Raji (cell line): Measurements from ENCODE around the gene DUSP28.

Experiments used
- POLR2A ChIP-seq: IDR thresholded peaks from 2 replicates; pipeline ENCODE4 v1.6.1; 2011; ENCODE audit warnings: low read depth, low read length, control low read depth; ENCODE audit not compliant: insufficient read depth

Gene DUSP28

DNA sequence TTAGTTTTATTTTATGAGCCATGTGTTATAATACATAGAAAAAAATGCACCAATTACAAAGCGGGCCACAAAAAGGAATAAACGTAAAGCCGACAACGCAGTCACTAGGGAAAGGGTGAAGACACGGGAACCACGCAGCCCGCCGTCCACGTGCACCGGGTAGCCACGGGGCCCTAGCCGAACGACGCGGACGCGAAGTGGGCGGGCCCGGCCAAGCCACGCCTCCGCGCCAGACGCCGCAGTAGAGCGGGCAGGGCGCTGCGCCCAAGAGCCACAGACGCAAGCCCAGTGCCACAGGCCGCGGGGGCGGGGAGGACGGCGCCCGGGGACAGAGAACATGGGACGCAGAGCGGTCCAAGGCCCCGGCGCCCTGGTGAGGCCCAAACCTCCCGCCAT is at the start of gene DUSP28:
TSS of gene DUSP28 (plus strand) at position 274 of the 396 bp plus-strand sequence. CDS start 328 bp downstream, outside the sequence.
- peak; percentile 89 for TF ChIP-seq POLR2A

DNA sequence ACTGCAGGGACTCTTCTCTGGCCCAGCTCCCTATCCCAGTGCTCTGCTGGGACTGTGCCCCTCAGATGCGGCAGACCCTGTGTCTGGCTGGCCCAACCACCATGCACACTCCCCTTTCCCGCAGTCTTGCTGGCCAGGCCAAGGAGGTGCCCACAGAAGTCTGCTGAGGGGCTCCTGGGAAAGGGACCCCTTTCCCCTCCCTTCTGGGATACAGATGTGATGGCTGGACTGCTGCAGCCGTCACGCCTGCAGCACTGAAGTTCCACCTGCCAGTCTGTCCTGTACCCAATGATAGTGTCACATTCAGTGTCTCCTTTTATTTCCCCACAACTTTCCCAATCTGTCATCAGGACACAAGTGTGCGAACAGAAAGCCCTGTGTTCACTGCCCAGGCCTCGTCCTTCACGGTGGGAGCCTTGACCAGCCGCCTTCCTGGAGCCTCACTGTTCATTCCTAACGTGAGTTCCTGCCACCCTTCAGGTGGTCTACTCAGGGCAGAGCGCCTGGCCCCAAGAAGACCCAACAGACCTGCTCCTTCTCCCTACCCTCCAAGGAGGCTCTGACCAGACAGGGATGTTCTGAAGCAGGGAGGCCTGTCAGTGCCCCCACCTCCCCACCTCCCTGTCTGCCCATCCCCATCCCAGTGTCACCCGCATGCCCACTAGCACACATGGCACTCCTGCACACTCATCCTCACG is 49.5 kb upstream of the DUSP28 start:
- no peak for TF ChIP-seq POLR2A

DNA sequence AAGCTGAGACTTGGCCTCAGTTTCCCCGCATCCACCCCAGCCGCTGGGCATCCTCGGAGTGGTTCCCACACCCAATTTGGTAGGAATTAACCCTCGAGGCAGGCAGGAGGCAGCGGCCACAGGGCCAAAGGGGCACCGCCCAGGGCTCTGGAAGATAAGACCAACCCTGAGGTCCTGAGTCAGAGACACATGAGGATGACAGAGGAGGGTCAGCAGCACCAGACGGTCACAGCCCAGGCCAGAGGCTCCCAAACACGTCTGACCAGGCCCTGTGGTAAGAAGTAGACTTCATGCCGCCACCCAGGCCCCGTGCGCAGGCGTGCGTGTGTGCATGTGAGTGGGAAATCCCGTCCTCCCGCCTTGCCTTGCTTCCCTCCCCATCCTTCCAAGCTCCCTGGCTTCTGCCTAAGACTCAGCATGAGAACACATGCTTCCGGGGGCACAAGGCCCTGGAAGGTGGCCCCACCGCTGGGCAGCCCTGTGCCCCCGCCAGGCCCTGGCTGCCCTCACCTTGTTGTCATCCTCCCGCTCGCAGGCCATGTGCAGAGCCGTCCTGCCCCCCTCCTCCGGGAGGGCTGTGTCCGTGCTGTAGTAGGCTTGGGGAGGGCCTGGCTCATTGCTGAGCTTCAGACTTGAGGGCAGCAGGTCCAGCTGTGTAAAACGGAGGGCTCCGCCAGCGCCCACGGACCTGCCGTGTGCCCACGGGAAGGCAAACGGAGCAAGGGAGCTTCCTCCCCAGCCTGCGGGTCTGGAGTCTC is 48.6 kb upstream of the DUSP28 start:
- no peak for TF ChIP-seq POLR2A

DNA sequence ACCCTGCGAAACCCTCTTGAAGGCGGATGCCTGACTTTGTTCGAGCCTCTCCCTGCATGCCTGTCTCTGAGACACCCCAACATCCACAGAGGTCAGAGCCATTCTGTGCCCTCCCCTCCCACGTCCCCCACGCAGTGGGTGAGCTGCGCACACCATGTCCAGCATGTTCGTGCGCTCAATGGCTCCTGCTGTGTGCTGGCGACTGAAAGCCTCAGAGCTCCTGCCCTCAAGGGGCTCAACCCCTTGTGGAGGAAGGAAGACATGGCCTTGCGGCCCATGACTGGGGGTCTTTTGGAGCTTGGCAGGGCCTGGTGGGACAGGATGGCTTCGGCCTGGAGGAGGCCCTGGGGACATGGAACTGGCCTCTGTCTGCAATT is 48.1 kb upstream of the DUSP28 start:
- no peak for TF ChIP-seq POLR2A

GRCh38 chr2:240512666-240513535 is 47.3 kb upstream of the DUSP28 start:
- no peak for TF ChIP-seq POLR2A

DNA sequence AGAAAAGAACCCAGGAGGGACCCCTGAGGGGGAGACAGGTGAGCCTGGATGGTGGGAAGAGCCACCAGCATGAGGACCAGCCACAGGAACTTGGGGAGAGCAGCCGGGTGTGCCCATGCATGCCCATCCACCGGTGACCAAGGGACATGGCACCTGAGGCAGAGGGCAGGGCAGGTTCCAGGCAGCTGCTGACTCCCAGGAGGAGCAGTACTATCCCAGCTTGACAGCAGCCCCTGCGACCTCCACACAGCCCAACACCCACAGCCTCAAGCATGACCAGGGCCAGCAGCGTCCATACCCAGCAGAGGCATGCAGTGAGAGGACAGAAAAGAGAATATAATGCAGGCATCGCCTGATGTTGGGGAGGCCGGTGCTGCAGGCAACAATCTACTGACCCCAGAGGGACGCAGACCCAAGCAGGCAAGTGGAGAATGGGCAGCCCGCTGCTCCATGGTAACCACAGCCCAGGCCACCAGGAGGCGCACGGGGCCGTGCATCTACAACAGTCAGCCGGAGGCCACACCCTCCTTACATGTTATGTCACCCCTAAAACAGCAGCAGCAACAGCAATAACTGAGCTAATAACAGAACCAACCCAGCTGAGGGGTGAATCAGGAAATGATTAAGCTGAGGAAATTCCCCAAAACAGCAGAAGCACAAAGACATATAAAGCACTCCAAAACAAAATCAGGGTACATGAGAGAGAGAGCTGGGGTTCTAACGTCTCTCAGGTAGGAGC is 46.4 kb upstream of the DUSP28 start:
- no peak for TF ChIP-seq POLR2A

- no peak for TF ChIP-seq POLR2A
Measured at GRCh38 chr2:240514631-240515030, 45.5 kb upstream of the DUSP28 start.

DNA sequence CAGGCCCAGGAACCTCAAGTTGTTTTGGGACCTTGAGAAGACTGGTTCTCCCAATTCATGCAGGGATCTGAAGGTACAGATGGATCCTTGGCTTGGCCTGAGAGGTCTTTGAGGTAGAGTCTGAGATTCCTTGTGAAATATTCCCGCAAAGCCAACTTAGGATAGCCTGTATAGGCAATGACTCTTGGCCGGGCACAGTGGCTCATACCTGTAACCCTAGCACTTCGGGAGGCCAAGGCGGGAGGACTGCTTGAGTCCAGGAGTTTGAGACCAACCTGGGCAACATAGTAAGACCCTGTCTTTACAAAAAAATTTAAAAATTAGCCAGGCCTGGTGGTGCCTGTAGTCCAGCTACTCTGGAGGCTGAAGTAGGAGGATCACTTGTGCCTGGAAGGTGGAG is 42.8 kb upstream of the DUSP28 start:
- TF ChIP-seq POLR2A, result no peak

- no peak for TF ChIP-seq POLR2A
Measured at GRCh38 chr2:240518981-240519380, 41.2 kb upstream of the DUSP28 start.

- no peak for TF ChIP-seq POLR2A
Measured at GRCh38 chr2:240519396-240520129, 40.6 kb upstream of the DUSP28 start.

DNA sequence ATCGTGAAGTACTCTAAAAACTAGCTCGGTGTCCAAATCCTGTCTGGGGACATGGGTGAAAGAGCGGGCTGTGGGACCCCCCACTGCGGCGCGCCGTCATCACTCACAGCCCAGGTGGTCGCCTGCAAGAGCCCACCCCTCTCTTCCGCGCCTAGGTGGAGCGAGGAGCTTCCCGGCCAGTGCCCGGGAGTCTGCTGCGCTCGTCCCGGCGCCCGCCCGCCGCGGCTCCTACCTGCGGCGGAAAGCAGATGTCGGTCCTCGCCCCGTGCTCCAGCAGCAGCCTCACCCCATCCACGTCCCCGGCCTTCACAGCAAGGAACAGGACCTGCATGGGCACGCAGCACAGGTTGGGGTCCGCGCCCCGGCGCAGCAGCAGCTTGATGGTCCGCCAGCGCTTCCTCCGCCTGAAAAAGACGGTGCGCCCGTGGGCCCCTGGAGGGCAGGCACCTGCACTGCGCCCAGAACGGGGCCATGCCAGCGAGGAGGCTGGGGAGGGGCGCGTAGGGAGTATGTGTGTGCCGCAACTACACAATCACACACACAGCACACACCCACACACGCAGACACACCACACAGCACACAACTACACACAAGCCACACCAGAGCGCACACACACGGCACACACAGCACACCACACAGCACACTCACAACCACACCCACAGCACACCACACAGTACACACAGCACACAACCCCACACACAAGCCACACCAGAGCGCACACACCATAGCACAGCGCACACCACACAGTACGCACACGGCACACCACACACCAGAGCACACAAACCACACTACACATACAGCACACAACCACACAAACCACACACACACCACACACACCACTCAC is 39.8 kb upstream of the DUSP28 start:
- TF ChIP-seq POLR2A, result no peak

GRCh38 chr2:240520974-240521350 is 39.2 kb upstream of the DUSP28 start:
- TF ChIP-seq POLR2A, result no peak

GRCh38 chr2:240522406-240522805 is 37.8 kb upstream of the DUSP28 start:
- TF ChIP-seq POLR2A, result no peak
